IPS-18c (cell line): ENCODE measurements around the gene PCDHA5.
A peak's percentile ranks its signal among the peaks of the same experiment; 100 is the strongest.
"Not testable (repeated sequence)": the region's sequence is repeated elsewhere in the genome, so short reads cannot be mapped to it uniquely, and the experiment has no call there.

ENCODE experiments used
- H3K4me3 ChIP-seq: 2 replicates; pipeline ENCODE4 v1.7.0; 2013; ENCODE audit warnings: low read depth, mild to moderate bottlenecking, low read length, moderate library complexity; ENCODE audit not compliant: insufficient read depth
- H3K9me3 ChIP-seq: one replicate; pipeline ENCODE4 v1.6.1; 2013; ENCODE audit warnings: mild to moderate bottlenecking, low read length, moderate library complexity; ENCODE audit not compliant: control insufficient read depth, insufficient read depth

The PCDHA5 gene

DNA sequence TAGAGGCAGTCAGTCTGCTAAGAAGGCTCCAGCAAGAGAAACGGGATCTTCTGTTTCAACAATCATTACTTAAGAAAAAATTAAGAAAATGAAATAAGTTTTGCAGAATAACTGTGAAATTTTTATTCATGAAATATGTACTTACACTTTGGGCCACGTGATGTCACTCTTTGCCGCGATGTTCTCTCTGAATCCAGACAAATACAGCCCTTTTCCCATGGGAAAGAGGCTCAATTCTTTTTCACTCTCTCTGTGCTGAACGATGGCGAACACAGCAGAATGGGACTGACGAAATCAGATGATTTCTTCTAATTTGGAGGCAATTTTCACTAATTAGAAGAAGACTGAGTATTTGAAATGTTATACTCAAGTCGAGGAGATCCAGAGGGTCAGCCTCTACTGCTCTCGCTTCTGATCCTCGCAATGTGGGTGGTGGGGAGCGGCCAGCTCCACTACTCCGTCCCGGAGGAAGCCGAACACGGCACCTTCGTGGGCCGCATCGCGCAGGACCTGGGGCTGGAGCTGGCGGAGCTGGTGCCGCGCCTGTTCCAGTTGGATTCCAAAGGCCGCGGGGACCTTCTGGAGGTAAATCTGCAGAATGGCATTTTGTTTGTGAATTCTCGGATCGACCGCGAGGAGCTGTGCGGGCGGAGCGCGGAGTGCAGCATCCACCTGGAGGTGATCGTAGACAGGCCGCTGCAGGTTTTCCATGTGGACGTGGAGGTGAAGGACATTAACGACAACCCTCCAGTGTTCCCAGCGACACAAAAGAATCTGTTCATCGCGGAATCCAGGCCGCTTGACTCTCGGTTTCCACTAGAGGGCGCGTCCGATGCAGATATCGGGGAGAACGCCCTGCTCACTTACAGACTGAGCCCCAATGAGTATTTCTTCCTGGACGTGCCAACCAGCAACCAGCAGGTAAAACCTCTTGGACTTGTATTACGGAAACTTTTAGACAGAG, 27.0 kb downstream of the PCDHA5 start, which contains the start of gene PCDHA9:
Gene PCDHA9 (plus strand): TSS at position 244 of the 964 bp plus-strand sequence. CDS start 114 bp downstream, at position 358.
- H3K9me3 ChIP-seq, H3K4me3 ChIP-seq: not testable (repeated sequence)

DNA sequence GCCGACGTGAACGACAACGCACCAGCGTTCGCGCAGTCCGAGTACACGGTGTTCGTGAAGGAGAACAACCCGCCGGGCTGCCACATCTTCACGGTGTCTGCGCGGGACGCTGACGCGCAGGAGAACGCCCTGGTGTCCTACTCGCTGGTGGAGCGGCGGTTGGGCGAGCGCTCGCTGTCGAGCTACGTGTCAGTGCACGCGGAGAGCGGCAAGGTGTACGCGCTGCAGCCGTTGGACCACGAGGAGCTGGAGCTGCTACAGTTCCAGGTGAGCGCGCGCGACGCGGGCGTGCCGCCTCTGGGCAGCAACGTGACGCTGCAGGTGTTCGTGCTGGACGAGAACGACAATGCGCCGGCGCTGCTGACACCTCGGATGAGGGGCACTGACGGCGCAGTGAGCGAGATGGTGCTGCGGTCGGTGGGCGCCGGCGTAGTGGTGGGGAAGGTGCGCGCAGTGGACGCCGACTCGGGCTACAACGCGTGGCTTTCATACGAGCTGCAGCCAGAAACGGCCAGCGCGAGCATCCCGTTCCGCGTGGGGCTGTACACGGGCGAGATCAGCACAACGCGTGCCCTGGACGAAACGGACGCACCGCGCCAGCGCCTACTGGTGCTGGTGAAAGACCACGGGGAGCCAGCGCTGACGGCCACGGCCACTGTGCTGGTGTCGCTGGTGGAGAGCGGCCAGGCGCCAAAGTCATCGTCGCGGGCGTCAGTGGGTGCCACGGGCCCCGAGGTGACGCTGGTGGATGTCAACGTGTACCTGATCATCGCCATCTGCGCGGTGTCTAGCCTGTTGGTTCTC, 28.6 kb downstream of the PCDHA5 start:
- not testable (repeated sequence) for H3K9me3 ChIP-seq, H3K4me3 ChIP-seq

DNA sequence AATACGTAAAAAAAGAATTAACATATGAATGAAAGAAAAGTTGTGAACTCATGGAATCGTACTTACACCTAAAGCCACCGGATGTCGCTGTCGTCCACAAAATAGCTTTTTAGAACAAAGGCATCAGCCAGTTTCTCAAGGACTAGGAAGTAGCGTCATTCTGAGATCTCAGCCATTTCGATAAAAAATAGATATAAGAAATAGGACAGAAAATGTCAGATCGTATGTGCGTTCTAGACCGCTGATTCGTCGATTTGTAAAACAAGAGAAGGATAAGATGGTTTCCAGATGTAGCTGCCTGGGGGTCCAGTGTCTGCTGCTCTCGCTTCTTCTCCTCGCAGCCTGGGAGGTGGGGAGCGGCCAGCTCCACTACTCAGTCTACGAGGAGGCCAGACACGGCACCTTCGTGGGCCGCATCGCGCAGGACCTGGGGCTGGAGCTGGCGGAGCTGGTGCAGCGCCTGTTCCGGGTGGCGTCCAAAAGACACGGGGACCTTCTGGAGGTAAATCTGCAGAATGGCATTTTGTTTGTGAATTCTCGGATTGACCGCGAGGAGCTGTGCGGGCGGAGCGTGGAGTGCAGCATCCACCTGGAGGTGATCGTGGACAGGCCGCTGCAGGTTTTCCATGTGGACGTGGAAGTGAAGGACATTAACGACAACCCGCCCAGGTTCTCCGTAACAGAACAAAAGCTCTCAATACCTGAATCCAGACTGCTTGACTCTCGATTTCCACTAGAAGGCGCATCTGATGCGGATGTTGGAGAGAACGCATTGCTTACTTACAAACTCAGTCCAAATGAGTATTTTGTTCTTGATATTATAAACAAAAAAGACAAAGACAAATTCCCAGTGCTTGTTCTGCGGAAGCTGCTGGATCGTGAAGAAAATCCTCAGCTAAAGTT, 34.6 kb downstream of the PCDHA5 start, which contains the start of gene PCDHA10:
Gene PCDHA10 (plus strand): TSS at position 126 of the 903 bp plus-strand sequence. CDS start 152 bp downstream, at position 278.
- Histone ChIP-seq H3K9me3 (no peaks in the 10 kb centered on the region), H3K4me3 (peak within 1 kb of the TSS; percentile 28; the same call in 1 of the 2 replicates)

DNA sequence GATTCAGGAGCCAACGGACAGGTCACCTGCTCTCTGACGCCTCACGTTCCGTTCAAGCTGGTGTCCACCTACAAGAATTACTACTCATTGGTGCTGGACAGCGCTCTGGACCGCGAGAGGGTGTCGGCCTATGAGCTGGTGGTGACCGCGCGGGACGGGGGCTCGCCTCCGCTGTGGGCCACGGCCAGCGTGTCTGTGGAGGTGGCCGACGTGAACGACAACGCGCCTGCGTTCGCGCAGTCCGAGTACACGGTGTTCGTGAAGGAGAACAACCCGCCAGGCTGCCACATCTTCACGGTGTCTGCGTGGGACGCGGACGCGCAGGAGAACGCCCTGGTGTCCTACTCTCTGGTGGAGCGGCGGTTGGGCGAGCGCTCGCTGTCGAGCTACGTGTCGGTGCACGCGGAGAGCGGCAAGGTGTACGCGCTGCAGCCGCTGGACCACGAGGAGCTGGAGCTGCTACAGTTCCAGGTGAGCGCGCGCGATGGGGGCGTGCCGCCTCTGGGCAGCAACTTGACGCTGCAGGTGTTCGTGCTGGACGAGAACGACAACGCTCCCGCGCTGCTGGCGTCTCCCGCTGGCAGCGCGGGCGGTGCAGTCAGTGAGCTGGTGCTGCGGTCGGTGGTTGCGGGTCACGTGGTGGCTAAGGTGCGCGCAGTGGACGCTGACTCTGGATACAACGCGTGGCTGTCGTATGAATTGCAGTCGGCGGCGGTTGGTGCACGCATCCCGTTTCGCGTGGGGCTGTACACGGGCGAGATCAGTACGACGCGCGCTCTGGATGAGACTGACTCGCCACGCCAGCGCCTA, 36.0 kb downstream of the PCDHA5 start:
- H3K9me3 ChIP-seq, result peaks cover 3% of the 10 kb centered on the region

DNA sequence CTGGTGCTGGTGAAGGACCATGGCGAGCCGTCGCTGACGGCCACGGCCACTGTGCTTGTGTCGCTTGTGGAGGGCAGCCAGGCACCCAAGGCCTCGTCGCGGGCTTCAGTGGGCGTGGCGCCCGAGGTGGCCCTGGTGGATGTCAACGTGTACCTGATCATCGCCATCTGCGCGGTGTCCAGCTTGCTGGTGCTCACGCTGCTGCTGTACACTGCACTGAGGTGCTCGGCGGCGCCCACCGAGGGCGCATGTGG, 36.5 kb downstream of the PCDHA5 start:
- Histone ChIP-seq H3K9me3 (peaks cover 3% of the 10 kb centered on the region), H3K4me3 (no peak overlapping the region)

More for the DNA sequence above, 36.0 kb downstream of the PCDHA5 start:
- no peak overlapping the region for H3K4me3 ChIP-seq

DNA sequence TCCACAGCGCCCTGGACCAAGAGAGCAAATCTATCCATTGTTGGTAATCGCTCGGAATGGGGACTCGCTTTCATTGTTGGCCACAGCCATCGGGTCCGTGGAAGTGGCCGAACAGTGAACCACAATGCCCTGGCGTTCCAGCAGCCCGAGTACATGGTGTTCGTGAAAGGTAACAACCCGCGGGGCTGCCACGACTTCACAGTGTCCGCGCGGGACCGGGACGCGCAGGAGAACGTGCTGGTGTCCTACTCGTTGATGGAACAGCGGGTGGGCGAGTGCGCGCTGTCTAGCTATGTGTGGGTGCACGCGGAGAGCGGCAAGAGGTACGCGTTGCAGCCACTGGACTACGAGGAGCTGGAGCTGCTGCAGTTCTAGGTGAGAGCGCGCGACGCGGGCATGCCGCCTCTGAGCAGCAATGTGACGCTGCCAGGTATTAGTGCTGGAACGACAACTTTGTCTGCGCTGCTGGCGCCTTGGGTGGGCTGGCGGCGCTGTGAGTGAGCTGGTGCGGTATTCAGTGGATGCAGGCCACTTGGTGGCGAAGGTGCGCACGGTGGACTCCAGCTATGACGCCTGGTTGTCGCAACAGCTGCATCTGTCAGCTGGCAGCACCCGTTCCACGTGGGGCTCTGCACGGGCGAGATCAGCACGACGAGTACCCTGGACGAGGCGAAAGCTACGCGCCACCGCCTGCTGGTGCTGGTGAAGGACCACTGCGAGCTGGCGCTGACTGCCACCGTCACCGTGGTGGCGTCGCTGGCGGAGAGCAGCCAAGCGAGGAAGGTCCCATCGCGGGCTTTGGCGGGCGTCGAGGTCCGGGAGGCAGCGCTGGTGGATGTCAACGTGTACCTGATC, 41.3 kb downstream of the PCDHA5 start:
- H3K9me3 ChIP-seq, result peaks cover 3% of the 10 kb centered on the region
- H3K4me3 ChIP-seq, result no peak overlapping the region; the same call in 1 of the 2 replicates

DNA sequence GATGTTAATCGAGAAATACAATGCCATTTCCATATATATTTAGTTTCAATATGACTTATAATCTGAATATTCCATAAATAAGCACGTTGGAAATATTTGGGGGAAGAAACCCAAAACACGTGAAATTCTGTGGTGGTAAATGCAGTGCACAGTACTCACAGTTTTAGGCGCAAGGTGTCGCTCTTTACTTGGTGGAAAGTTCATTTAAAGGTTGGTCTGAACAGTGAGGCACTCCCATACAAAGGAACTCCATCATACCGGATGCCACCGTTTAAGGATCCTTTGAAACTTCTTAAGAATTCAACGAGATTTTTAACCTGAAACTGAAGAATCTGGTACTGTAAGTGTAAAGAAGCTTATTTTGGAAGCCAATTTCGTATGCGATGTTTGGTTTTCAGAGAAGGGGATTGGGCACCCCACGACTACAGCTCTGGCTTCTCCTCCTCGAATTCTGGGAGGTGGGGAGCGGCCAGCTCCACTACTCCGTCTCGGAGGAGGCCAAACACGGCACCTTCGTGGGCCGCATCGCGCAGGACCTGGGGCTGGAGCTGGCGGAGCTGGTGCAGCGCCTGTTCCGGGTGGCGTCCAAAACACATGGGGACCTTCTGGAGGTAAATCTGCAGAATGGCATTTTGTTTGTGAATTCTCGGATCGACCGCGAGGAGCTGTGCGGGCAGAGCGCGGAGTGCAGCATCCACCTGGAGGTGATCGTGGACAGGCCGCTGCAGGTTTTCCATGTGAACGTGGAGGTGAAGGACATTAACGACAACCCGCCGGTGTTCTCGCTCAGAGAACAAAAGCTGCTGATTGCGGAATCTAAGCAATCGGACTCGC, 47.5 kb downstream of the PCDHA5 start, which contains the start of gene PCDHA11:
Gene PCDHA11 (plus strand): TSS at position 237 of the 834 bp plus-strand sequence. CDS start 147 bp downstream, at position 384.
- Histone ChIP-seq H3K4me3 (peak within 1 kb of the TSS; percentile 45), H3K9me3 (no peaks in the 10 kb centered on the region)

DNA sequence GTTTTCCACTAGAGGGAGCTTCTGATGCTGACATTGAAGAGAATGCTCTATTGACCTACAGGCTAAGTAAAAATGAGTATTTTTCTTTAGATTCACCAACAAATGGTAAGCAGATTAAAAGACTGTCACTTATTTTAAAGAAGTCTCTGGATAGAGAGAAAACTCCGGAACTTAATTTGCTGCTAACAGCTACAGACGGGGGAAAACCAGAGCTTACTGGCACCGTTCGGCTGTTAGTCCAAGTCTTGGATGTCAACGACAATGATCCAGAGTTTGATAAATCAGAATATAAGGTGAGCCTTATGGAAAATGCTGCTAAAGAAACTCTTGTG, 48.1 kb downstream of the PCDHA5 start:
- no peaks in the 10 kb centered on the region for H3K9me3 ChIP-seq
- peak overlapping the region; percentile 45 for H3K4me3 ChIP-seq

DNA sequence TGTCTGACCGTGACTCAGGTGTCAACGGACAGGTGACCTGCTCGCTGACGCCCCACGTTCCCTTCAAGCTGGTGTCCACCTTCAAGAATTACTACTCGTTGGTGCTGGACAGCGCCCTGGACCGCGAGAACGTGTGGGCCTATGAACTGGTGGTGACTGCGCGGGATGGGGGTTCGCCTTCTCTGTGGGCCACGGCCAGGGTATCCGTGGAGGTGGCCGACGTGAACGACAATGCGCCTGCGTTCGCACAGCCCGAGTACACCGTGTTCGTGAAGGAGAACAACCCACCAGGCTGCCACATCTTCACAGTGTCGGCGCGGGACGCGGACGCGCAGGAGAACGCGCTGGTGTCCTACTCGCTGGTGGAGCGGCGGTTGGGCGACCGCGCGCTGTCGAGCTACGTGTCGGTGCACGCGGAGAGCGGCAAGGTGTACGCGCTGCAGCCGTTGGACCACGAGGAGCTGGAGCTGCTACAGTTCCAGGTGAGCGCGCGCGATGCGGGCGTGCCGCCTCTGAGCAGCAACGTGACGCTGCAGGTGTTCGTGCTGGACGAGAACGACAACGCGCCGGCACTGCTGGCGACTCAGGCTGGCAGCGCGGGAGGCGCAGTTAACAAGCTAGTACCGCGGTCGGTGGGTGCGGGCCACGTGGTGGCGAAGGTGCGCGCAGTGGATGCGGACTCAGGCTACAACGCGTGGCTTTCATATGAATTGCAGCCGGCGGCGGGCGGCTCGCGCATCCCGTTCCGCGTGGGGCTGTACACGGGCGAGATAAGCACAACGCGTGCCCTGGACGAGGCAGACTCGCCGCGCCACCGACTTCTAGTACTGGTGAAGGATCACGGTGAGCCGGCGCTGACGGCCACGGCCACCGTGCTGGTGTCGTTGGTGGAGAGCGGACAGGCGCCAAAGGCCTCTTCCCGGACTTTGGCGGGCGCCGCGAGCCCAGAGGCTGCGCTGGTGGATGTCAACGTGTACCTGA, 49.1 kb downstream of the PCDHA5 start:
- Histone ChIP-seq H3K4me3 (no peak overlapping the region), H3K9me3 (no peaks in the 10 kb centered on the region)
